SK-N-MC (cell line): ENCODE measurements around the gene SLC66A2.

Experiments
- DNase-seq: peaks from one replicate; pipeline ENCODE4 v3.0.0-alpha.2; 2011; ENCODE audit warnings: low read depth, low spot score
- H3K27ac ChIP-seq: fragments of 200-600 bp; sonication (generic); 2 replicates; pipeline ENCODE4 v1.5.1; 2016; ENCODE audit warnings: mixed run types
- H3K36me3 ChIP-seq: fragments of 200-600 bp; sonication (generic); 2 replicates; pipeline ENCODE4 v1.6.1; 2017; ENCODE audit warnings: antibody characterized with exemption, low read length, mixed read lengths; ENCODE audit not compliant: insufficient read depth
- H3K4me3 ChIP-seq: fragments of 200-600 bp; sonication (generic); 2 replicates; pipeline ENCODE4 v1.5.1; 2016
- H3K9ac ChIP-seq: fragments of 200-600 bp; sonication (generic); 2 replicates; pipeline ENCODE4 v1.8.0; 2017; ENCODE audit warnings: mixed run types, mixed read lengths; ENCODE audit not compliant: insufficient read length
- H3K9me3 ChIP-seq: fragments of 200-600 bp; sonication (generic); 2 replicates; pipeline ENCODE4 v1.6.1; 2017; ENCODE audit warnings: low read depth, mild to moderate bottlenecking, antibody characterized with exemption, low read length, moderate library complexity, mixed read lengths
- EZH2 ChIP-seq: fragments of 200-600 bp; sonication (generic); IDR thresholded peaks from one replicate; pipeline ENCODE4 v1.6.1; 2017; ENCODE audit warnings: antibody characterized with exemption
- FOXP2 ChIP-seq: optimal IDR thresholded peaks from 2 replicates; pipeline ENCODE3; 2011; ENCODE audit warnings: mild to moderate bottlenecking, moderate library complexity; ENCODE audit not compliant: insufficient read depth; ENCODE audit errors: extremely low read length, control extremely low read depth
- POLR2AphosphoS5 ChIP-seq: IDR thresholded peaks from 2 replicates; pipeline ENCODE4 v1.6.1; 2012; ENCODE audit warnings: mild to moderate bottlenecking, low read depth, low read length, borderline replicate concordance

The SLC66A2 gene

DNA sequence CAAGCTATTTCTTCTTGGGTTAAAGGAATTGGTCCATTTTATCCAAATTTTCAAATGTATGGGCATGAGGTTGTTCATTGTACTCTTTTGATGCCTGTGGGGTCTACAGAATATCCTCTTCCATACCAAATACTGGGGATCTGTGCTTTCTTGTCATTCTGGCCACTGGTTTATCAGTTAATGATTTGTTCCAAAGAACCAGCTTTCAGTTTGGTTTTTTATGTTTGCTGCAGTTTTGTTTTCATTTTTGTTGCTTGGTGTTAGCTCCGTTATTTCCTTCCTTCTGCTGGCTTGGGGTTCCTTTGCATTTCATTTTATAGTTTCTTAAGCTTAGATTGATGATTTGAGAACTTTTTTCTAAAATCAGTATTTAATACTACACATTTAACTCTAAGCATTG is 45.5 kb downstream of the SLC66A2 start:
- no peaks in the 10 kb centered on the region; the same call in 1 of the 2 replicates for H3K36me3 ChIP-seq
- DNase-seq, result no peak
- TF ChIP-seq EZH2, result no peak
- TF ChIP-seq POLR2AphosphoS5, result no peak
- TF ChIP-seq FOXP2, result no peak

DNA sequence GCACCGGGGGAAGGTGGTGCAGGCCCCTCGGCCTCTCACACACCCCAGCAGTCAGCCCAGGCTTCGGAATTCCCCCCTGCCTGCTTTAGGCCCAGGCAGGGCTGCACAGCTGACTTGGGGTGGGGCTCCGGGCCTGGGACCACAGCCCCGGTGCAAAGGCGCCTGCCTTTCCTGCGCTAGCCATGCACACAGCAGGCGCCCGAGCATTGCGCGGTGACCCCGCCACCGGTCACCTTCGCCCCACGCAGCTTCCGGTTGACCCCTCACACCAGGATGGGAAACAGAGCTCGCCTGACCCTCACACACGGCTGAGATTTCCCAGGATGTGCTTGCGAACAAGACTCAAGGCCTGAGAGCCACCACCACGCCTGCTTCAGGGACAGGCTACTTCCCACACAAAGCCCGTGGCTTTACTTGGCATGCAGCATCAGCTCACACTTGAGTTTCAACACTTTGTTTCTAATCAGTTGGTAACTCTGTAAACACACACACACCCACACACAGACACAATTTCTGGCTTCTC is 46.0 kb downstream of the SLC66A2 start:
- Histone ChIP-seq H3K4me3 (no peak overlapping the region), H3K36me3 (no peaks in the 10 kb centered on the region; the same call in 1 of the 2 replicates), H3K27ac (no peak overlapping the region), H3K9ac (no peak overlapping the region), H3K9me3 (no peaks in the 10 kb centered on the region)
- no peak for DNase-seq
- no peak for TF ChIP-seq EZH2

More for the DNA sequence above, 45.5 kb downstream of the SLC66A2 start:
- Histone ChIP-seq H3K27ac (no peak overlapping the region), H3K9me3 (no peaks in the 10 kb centered on the region), H3K4me3 (no peak overlapping the region), H3K9ac (no peak overlapping the region)

DNA sequence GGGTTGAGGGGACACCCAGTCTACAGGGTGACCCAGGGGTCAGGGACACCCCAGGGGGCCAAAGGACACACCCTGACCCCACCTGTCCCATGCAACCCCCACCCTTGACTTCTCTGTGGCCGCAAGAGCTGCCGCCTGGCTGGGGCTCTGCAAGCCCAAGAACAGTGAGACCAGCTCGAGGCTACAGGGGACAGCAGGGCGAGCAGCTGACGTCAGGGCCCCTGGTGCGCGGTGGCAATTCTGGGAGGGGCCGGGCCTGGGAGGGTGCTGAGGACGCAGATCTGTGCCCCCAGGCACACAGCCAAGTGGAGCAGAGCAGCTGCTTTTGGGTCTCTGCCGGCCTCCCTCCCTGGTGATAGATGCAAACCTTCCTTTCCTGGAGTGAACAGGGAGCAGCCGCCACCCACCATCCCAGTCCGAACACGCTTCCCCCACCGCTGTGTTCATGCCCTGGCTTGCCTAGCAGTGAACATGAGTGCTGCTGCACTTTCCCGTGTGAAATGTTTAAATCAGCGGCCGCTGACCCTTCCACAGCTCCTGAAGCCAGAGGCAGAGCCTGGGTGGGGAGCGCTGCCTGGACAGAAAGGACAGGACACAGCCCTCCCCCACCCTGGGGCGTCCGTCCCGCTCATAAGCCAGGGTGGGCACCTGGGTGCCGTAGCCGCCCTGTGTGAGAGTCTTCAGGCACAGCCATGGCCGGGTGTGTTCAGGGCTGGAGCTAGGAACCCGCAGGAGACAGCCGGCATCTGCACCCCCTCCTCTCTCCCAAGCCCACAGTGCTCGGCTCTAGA is 46.9 kb downstream of the SLC66A2 start:
- no peak for DNase-seq
- no peaks in the 10 kb centered on the region; the same call in 1 of the 2 replicates for H3K36me3 ChIP-seq
- no peak overlapping the region for H3K9ac ChIP-seq
- H3K27ac ChIP-seq, result no peak overlapping the region
- no peak overlapping the region for H3K4me3 ChIP-seq
- TF ChIP-seq FOXP2 (no peak), POLR2AphosphoS5 (no peak)
- H3K9me3 ChIP-seq, result no peaks in the 10 kb centered on the region

DNA sequence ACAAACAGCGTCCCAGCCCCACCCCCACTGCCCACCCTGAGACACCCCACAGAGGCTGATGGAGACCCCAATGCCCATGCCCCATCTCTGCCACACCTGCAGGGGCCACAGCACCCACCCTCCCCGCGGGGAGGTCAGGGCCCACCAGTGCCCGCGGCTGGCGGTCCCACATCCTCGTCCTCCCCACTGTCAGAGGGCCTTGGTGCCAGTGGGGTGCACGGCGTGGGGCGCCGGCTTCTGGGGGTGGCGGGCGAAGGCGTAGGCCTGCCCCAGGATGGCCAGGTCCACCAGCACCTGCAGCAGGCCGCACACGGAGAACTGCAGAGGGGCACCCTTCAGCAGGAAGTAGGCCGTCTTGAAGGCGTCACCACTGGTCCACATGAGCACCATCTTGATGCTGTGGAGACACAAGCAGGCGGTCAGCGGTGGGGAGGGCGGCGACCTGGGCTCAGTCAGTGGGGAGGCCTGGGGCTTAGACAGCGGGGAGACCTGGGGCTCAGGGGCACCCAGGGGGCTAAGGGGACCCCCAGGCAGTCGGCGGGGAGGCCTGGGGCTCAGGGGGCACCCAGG is 47.6 kb downstream of the SLC66A2 start:
- TF ChIP-seq EZH2, result no peak
- DNase-seq, result no peak
- no peak overlapping the region for H3K27ac ChIP-seq

DNA sequence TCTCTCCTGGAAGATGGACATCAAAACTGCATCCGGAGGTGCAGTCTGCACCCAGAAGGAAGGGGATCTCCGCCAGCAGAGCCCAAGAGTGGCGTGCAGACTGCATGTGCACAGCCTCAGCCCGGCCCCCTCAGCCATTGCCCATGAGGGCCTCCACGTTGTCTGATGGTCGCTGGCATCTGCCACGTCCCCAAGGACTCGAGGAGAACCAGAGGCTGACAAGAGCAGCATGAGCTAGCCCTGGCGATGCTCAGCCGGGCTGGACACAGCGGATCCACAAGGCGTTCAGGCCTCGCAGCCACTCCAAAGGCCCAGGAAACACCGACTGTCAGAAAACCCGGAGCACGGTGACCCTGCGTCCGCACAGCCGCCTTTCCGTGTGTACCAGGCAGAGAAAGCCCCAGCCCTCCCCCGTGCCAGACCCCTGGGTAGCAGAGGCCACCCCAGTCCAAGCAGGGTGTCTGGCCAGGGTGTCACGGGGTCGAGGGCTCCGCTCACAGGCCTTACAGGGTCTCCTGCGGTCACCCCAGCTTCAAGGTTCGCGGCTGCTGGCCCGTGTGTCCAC is 48.3 kb downstream of the SLC66A2 start:
- Histone ChIP-seq H3K9ac (no peak overlapping the region), H3K36me3 (no peaks in the 10 kb centered on the region; the same call in 1 of the 2 replicates), H3K4me3 (no peak overlapping the region), H3K9me3 (no peaks in the 10 kb centered on the region), H3K27ac (no peak overlapping the region)
- TF ChIP-seq POLR2AphosphoS5 (no peak), EZH2 (no peak), FOXP2 (no peak)
- no peak for DNase-seq

More for the DNA sequence above, 47.6 kb downstream of the SLC66A2 start:
- H3K9me3 ChIP-seq, result no peaks in the 10 kb centered on the region
- no peak overlapping the region for H3K9ac ChIP-seq
- no peaks in the 10 kb centered on the region; the same call in 1 of the 2 replicates for H3K36me3 ChIP-seq
- no peak overlapping the region for H3K4me3 ChIP-seq

DNA sequence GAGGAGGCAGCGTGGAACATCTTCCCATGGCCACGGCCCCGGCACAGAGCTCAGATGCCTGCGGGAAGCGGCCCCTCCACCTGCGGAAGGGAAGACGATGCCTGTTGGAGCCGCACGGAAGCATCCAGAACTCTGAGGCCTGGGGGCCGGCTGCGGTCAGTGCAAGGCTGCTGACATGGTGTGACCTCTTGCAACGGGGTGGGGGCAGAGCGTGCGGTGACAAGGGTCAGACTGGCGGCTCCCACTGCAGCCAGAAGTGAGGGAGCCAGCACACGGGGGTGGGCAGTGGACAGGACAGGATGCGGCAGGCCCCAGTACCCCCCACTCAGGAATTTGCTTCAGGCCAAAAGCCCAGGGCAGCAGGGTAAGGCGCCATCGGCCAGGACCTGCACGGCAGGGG is 48.8 kb downstream of the SLC66A2 start:
- TF ChIP-seq EZH2 (no peak), FOXP2 (no peak), POLR2AphosphoS5 (no peak)
- no peak for DNase-seq
- Histone ChIP-seq H3K27ac (no peak overlapping the region), H3K9me3 (no peaks in the 10 kb centered on the region), H3K4me3 (no peak overlapping the region), H3K36me3 (no peaks in the 10 kb centered on the region; the same call in 1 of the 2 replicates), H3K9ac (no peak overlapping the region)

DNA sequence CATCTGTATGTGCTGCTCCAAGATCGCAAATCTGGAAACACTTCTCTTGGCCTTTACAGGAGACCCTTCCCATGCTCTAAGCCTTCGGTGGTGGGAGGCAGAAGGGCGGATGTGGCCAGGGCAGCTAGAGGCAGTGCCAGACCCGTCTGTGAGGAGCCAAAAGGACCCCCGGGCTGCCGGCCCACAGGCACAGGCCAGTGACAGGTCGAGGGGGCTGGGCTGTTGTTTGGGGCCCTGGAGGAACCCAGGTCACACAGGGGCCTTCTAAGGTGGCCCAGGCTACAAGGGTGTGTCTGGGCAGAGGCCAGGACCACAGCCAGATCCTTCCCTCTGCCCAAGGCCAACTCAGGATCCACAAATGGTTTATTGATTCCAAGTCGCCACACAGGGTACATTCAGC is 49.4 kb downstream of the SLC66A2 start:
- TF ChIP-seq POLR2AphosphoS5 (no peak), EZH2 (no peak), FOXP2 (no peak)
- Histone ChIP-seq H3K27ac (no peak overlapping the region), H3K9ac (no peak overlapping the region), H3K4me3 (no peak overlapping the region), H3K36me3 (no peaks in the 10 kb centered on the region; the same call in 1 of the 2 replicates), H3K9me3 (no peaks in the 10 kb centered on the region)
- no peak for DNase-seq

DNA sequence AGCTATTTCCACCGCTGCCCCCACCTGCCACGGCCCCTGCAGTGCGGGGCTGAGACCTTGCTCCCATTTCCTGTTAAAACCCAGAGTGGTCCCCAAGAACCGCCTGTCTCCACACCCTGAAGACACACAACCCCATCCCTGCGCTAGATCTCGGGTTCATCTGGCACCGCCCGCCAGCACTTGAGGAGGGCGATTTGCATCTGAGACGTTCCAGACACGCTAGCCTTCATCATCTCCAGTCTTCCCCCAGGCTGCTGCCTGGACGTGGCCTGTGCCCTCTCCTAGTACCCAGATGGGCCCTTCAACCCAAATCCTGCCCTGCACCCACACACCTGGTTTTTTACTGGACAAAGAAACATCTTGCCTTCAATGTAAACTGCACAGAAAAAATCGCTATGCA is 49.8 kb downstream of the SLC66A2 start:
- no peak for DNase-seq
- no peak for TF ChIP-seq FOXP2
- no peaks in the 10 kb centered on the region; the same call in 1 of the 2 replicates for H3K36me3 ChIP-seq
- no peak overlapping the region for H3K27ac ChIP-seq
- H3K4me3 ChIP-seq, result no peak overlapping the region
- no peaks in the 10 kb centered on the region for H3K9me3 ChIP-seq
- no peak overlapping the region for H3K9ac ChIP-seq
